HG02571 (cell line): ENCODE results near the gene RNPS1.

ENCODE experiments used
- ATAC-seq: cut with Tn5 transposase; IDR thresholded peaks from one replicate; pipeline ENCODE4 v1.9.1; 2021; ENCODE audit warnings: mild to moderate bottlenecking, moderate library complexity; ENCODE audit not compliant: unreplicated experiment

The RNPS1 gene

DNA sequence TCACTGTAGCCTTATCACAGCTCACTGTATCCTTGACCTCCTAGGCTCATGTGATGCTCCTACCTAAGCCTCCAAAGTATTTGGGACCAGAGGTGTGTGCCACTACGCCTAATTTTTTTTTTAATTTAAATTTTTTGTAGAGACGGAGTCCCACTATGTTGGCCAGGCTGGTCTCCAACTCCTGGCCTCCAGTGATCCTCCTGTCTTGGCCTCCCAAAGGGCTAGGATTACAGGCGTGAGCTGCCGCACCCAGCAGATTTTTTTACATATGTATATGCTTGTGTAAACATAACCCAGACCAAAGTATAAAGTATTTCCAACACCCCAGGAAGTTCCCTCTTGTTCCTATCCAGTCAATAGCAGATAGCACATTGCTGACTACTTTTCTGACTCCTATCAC, 51.6 kb downstream of the RNPS1 start:
- no peak for ATAC-seq

DNA sequence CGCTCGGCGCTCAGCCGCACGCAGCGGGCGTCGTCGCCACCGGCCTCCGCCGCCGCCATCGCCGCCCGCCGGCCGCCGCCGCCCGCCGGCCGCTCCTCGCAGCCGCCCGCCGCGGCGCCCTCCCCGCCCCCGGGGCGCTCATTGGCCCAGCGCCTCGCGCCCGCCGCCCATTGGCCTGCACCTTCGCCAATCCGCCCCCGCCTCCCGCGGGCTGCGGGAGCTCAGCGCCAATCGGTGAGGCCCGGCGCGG, 53.3 kb downstream of the RNPS1 start, which contains the start of gene PGP:
TSS of gene PGP (minus strand) at position 122 of the 250 bp plus-strand sequence. CDS start at position 59, 63 bp downstream.
- peak; percentile 82 for ATAC-seq

DNA sequence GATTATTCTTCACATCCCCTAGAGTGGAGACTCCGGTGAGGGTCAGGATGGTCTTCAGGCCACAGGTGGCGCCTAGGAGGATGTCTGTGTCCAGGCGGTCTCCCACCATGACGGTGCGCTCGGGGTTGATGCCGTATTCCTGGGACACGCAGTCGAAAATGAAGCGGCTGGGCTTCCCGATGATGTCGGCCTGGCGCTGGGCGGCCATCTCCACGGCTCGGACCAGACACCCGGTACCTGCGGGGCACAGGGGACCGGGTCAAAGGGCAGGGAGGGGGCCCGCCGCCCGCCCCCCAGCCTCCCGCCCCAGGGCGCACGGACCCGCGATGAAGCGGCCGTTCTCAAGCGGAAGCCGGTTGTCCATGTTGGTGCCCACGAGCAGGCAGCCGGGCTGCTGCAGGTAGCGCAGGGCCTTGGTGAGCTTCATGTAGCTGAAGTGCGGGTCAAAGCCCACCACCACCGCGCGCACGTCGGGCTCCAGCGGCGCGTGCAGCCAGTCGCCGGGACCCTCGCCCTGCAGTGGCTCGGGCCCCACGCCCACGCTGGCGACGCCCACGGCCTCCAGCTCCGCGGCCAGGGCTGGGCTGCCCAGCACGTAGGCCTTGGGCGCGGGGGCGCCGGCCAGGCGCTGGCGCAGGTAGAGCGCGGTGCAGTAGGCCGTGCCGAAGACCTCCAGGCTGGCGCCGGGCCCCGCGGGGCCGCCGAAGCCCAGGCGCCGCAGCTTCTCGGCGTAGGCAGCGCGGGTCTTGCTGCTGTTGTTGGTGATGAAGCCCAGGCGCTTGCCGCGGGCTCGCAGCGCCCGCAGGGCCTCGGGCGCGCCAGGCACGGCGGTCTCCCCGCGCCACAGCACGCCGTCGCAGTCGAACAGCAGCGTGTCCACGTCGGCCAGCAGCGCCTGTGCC, 53.9 kb downstream of the RNPS1 start:
- ATAC-seq, result peak; percentile 5

DNA sequence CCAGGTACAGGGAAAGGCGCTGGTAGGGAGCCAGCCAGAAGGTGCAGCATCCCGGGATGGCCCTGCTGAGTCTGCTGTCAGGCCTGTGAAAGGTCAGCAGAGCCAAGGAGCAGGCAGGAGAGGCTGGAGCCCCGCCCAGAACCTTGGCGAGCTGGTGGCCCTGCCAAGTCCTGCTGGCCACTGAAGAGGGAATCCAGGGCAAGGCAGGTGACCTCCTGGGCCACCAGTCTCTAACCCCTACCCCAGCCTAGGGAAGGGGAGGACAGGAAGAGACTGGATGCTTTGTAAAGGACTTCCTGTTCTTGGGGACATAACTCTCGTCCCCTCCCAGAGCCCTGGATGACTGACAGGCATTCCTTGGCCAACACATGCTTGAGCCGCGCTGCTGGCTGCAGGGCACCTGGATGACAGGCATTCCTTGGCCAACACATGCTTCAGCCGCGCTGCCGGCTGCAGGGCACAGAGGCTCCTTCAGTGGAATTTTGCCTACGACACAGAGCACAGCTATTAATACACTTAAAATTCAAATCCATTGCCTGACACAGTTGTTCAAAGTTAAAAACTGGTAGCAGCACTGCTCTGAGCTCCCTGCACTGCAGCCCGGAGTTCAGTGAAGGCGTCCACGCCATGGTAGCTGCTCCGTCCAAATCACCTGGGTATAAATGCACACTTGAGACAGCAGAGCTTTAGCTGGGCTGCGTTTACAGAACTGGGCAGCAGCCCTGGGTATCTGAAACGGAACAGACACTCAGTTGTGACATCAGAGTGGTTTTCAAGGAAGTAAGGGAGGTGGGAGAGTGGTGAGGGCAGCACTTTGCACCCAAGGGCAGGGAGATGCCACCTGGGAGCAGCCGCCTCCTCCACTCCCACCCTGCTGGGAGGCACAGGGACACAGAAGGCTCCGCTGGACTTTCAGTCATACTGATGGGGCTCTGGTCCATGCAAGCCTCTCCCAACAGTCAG, 55.3 kb downstream of the RNPS1 start:
- ATAC-seq, result no peak

DNA sequence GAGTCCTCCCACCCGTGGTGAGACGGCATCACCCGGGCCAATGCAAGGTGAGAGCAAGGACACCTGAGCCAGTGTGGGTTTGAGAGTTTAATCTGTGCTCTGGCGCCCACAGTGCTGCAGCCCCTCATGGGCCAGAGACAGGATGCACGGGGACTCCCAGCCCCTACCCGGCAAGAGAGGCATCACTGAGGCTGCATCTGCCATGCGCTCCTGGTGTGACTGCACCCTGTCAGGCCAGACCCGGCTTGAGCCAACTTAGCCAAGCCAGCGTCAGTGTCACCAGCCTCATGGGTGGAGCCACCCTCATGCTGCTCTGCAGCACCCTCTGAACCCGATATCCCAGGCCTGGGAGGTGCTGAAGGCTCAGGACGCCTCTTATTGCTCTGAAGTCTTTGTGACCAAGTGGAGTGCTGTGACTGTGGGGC, 56.0 kb downstream of the RNPS1 start:
- ATAC-seq, result no peak

DNA sequence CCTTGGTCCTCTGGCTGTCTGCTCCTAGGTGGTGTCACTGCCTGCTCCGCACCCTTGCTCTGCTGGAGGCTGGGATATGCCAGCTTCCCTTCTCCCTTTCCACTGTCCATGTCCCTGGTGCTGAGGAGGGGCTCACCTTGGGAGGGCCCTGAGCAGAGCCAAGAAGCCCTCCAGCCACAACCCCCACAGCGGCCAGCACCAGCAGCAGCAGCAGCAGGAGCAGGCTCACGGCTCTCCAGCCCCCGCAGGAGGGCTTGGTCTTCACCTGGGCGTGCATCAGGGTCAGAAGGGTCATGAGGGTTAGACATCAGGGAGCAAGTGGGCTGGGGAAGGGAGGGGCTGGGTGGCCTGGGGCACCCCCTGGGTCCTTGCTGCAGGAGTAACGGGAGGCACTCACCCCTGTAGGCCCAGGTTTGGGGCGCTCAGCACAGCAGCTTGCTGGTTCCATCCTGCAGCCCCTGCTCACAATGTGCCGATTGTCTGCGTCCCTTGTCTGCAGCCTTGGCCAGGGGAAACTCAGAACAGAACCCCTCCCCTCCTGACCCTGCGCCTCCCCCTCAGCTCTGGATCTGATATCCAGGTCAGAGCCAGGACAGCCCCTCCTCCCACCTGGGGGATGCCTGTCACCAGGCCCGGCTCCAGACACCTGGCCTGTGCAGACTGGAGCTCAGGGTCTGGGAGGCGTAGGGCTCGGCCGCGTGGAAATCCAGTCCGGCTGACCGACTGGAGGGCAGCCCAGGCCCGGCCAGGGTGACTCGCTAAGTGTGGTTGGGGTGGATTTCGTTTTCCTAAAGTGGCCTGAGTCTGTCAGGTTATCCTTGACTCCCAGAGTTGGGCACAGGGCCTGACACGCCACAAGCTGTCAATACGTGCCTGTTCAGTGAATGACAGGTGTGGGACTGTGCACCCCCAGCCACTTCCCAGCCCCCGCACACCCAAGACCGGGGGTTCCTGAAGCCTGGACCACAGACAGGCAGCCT, 57.2 kb downstream of the RNPS1 start, which contains the start of gene BRICD5:
TSS of gene BRICD5 (minus strand) at position 478 of the 980 bp plus-strand sequence. CDS start at position 448, 30 bp downstream.
- no peak for ATAC-seq

DNA sequence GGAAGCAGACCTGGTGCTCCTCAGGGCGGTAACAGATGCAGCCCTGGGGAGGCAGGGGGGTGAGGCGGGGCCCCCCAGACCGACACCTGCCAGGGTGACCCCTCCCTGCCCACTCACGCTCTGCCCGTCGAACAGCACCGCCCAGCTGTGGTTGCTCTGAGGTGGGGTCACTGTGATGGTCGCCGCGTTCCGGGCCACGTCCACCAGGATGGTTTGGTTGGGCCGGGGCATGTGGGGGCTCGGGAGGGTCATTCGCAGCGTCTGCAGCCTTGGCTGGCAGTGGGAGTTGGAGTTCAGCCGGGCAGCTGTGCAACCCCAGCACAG, 58.0 kb downstream of the RNPS1 start:
- ATAC-seq, result no peak

DNA sequence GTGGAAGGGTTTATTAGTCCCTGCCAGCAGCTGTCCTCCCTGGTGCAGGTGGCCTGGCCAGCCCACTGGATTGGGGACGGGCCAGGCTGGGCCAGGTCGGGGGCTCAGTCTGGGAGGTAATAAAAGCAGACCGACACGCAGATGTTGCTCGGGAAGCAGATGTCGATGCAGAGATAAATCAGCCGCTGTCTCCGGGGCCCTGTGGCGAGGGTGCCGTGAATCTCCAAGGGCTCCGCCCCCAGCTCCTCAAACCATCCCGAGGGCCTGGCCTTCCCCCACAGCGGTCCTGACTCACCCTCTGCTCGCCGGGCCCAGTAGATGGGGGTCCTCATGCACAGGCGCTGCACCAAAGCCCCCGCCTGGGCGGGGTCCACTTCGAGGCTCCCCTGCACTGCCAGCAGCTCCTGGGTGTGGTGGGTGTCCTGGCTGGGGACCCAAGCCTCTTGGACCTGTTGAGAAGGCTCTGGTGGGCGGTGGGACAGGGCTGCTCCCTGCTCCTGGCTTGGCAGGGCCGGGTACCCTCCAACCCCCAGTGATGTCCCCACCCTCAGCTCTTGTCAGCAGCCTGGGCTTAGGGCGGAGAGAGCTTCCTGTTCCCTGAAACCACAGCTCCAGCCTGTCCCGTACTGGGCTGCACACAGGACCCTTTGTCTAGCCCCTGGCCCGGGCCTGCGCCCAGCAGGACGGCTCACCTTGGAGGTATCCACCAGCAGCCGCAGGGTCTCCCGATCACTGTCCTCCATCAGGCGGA, 58.5 kb downstream of the RNPS1 start:
- ATAC-seq, result no peak

DNA sequence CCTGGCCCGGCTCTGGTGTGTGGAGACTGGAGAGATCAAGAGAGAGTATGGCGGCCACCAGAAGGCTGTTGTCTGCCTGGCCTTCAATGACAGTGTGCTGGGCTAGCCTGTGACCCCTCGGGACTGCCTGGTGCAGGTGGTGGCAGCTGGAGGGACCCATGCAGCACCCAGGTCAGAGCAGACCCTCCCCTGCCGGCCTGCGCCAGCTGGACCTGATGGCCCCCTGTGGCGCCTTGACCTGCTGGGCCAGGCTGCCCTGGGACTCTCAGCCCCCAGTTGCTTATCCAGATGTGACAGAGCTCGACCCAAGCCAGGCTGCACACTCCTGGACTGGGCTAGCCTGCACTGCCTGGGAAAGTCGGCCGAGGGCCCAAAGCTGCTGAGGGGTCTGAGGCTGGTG, 59.2 kb downstream of the RNPS1 start:
- ATAC-seq, result no peak

DNA sequence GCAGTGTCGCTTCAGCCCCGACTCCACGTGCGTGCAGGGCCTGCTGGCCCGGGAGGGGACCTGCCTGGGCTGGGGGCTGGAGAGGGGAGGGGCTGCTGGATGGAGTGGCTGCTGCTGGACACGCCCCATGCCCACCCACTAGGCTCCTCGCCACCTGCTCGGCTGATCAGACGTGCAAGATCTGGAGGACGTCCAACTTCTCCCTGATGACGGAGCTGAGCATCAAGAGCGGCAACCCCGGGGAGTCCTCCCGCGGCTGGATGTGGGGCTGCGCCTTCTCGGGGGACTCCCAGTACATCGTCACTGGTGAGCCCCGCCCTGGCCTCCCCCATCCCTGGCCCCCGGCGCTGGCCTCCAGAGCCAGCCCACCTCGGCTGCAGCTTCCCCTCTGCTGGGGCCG, 59.6 kb downstream of the RNPS1 start:
- no peak for ATAC-seq

DNA sequence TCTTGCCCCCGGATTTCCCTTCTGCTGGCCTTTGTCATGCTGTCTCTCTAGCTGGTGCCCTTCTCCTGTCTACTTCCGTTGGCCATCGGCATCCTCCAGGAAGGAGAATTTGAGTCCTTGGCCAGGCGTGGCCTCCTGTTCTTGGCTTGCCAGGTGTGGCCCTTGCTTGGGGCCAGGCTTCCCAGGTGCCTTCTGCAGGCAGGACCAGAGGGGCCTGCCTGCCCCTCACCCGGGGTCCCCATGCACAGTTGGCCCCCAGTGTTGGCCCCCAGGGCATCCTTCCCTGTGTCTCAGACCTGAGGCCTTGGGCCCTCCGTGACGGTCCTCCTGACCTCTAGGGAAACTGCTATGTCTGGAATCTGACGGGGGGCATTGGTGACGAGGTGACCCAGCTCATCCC, 60.1 kb downstream of the RNPS1 start:
- no peak for ATAC-seq

DNA sequence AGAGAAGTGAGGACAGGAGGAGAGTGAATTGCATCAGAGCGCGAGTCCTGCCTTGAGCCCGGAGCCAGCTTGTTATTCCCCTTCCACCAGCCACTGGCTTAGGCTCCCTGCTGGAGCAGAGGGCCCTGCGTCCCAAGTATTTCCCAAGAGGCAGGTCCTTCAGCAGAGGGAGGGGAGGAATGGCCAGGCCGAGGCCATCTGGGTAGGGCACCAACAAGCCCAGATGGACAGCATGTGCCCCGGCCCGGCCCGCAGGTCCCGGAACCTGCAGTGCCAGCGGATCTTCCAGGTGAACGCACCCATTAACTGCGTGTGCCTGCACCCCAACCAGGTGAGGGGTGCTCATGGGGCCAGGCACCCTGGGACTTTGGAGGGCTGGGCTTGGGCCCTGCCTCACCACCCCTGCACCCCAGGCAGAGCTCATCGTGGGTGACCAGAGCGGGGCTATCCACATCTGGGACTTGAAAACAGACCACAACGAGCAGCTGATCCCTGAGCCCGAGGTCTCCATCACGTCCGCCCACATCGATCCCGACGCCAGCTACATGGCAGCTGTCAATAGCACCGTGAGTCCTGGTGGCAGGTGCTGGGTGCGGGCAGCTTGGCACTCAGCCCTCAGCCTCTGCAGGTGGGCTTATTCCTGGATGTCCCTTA, 61.0 kb downstream of the RNPS1 start:
- ATAC-seq, result no peak

DNA sequence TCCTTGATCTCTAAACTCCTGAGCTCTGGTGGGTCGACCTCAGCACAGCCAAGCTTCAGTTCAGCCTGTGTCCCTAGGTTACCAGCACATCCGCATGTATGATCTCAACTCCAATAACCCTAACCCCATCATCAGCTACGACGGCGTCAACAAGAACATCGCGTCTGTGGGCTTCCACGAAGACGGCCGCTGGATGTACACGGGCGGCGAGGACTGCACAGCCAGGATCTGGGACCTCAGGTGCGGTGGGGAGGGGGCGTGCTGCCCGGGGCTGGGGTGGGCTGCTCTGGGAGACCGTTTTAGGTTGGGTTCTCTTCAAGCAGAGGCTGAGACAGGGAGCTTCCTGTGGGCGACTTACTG, 61.5 kb downstream of the RNPS1 start:
- ATAC-seq, result no peak

DNA sequence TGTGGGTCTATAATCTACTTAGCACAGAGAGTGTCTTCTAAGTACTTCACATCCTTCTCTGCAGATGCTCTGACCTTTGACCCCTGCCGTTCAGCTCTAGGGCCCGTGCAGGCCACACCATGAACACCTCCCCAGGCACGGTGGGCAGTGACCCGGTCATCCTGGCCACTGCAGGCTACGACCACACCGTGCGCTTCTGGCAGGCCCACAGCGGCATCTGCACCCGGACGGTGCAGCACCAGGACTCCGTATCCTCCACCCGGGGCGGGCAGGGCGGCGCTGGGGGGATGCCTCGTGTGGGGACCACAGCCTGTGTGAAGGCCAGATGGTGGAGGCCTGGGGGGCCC, 62.0 kb downstream of the RNPS1 start:
- ATAC-seq, result peak; percentile 14

DNA sequence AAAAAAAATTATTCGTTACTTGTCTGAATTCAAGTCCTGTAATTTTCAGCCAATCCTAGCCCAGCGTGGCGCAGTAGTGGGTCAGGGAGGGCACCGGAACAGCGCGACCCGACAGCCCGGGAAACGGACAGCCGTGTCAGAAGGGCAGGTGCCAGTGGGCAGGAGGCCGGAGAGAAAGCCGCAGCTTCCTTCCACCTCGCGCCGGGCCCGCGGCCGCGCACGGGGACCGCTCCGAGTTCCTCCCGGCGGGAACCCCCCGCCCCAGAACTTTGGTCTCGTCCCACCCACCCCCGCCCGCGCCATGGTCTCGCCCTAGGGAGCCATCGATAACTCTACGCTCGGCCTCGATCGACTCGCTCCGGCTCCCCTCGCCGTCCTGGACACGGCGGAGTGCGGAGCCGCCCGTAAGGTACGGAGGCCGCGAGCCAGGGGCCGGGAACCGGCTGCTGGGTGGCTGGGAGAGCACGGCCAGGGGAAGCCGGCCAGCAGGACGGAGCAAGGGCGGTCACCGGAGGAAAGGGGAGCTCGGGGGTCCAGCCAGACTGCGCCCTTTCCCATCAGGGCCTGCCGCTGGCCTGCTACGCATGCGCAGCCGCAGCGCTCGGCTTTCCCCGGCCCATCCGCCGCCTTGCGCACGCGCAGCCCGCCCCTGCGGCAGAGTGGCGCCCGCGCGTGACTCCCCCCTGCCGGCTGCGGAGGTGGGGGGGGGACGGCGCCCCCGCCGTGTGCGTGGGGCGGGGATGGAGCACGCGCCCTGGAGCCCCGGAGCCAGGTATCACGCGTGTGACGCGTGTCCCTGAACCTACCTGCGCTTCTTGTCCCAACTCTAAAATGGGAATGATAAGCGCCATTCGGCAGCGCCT, 62.6 kb downstream of the RNPS1 start, which contains the start of gene MLST8:
TSS of gene MLST8 (plus strand) at position 351 of the 863 bp plus-strand sequence. CDS start 632 bp downstream, outside the sequence.
- peak; percentile 68 for ATAC-seq

DNA sequence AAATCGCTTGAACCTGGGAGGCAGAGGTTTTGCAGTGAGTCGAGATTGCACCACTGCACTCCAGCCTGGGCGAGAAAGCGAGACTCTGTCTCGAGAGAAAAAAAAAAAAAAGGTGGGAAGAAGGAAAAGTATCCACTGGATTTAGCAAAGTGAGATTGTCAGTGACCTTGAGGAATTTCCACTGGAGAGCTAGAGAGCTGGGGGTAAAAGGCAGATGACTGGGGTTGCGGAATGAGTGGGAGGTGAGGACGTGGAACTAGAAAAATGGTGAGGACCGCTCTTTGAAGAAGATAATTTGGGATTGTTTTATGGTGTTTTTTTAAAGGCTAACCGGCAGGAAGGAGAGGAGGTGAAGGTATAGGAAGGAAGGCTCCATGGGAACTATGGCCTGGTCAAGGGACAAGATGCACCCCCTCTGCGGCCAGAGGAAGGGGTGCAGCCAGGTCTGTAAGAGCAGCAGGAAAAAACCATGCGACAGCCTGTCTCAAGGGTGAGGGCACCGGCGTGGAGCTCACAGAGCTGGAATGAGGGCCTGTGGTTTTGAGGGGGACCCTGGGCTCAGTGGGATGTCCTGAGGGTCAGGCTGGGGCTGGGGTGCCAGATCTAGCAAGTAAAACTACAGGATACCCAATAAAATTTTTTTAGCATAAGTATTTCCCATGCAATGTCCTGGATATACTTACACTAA, 63.4 kb downstream of the RNPS1 start:
- ATAC-seq, result no peak
